ENCODE measurements around the gene IMMP2L. TPM values are rescaled to one million over a fixed set of nuclear protein-coding genes. Genes with fewer than 3 reads are reported as not detected.
"Not testable (repeated sequence)": the region's sequence is repeated elsewhere in the genome, so short reads cannot be mapped to it uniquely, and the experiment has no call there.

IMMP2L gene
- polyA plus RNA-seq, 1 donor (not counting 4 experiments of a cell fraction or from before 2014, with no cell fraction given) = 14.1 TPM

DNA sequence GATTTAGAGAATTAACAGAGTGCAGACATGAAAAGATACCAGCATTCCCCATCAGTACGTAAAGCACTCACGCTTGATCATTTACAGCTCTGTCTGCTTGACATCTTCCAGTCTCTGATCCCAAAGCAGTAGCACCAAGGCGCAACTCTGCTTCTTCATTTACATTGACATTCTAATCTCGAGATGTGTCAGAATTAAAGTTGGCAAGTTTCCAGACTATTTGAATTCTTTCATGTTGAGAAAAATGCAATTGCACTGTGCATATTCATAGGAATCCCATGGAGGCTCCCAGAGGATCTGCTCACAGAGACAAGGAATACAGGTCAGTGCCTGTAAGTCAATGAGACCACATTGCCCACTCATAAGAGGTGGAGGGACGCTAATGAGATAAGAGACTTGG, 287.4 kb downstream of the IMMP2L start:
- DNase-seq (ENCODE audit: low read depth, low spot score) (peak; percentile 32), FAIRE-seq (no peak)
- H3K4me3 ChIP-seq (ENCODE audit: control insufficient read depth in 2 of 3, extremely low read depth in 1 of 3, insufficient read depth in 2 of 3, low read depth in 1 of 3, low read length in 3 of 3) = no peak overlapping the region
- no peaks in the 10 kb centered on the region for H3K36me3 ChIP-seq (ENCODE audit: control insufficient read depth in 2 of 2, extremely low read depth in 1 of 2, insufficient read depth in 2 of 2, low read length in 2 of 2)
- no peak overlapping the region for H3K9ac ChIP-seq (ENCODE audit: control insufficient read depth, extremely low read depth, insufficient read depth, low read length)
- no peaks in the 10 kb centered on the region for H3K79me2 ChIP-seq (ENCODE audit: control insufficient read depth, insufficient read depth, low read length)
- no peak overlapping the region for H3K27ac ChIP-seq (ENCODE audit: control insufficient read depth, insufficient read depth, low read length)
- H3K4me2 ChIP-seq (ENCODE audit: control insufficient read depth, extremely low read depth, insufficient read depth, low read depth, low read length) = no peak overlapping the region
- dilution Hi-C loops (cut with MboI; ENCODE audit: extremely low pct_ligation_motif_present, low sequenced_read_pairs) = no loop called here
- H2AFZ ChIP-seq (ENCODE audit: control insufficient read depth, low read length) = no peak overlapping the region
- H3K27me3 ChIP-seq (ENCODE audit: control insufficient read depth, extremely low read depth, insufficient read depth, low read length) = no peaks in the 10 kb centered on the region
- H3K9me3 ChIP-seq (ENCODE audit: control insufficient read depth, low read depth, low read length) = no peaks in the 10 kb centered on the region
- H3K4me1 ChIP-seq (ENCODE audit: control insufficient read depth, extremely low read depth, insufficient read depth, low read length) = no peaks in the 10 kb centered on the region
- no peaks in the 10 kb centered on the region for H3K9me1 ChIP-seq (ENCODE audit: control insufficient read depth, extremely low read depth, insufficient read depth, low read length)
- H4K20me1 ChIP-seq (ENCODE audit: control insufficient read depth, extremely low read depth, insufficient read depth, low read length) = no peaks in the 10 kb centered on the region
- no peak for TF ChIP-seq EZH2 (IDR thresholded peaks at IDR 0.05; ENCODE audit: low read length)
- TF ChIP-seq, protein P1, sequence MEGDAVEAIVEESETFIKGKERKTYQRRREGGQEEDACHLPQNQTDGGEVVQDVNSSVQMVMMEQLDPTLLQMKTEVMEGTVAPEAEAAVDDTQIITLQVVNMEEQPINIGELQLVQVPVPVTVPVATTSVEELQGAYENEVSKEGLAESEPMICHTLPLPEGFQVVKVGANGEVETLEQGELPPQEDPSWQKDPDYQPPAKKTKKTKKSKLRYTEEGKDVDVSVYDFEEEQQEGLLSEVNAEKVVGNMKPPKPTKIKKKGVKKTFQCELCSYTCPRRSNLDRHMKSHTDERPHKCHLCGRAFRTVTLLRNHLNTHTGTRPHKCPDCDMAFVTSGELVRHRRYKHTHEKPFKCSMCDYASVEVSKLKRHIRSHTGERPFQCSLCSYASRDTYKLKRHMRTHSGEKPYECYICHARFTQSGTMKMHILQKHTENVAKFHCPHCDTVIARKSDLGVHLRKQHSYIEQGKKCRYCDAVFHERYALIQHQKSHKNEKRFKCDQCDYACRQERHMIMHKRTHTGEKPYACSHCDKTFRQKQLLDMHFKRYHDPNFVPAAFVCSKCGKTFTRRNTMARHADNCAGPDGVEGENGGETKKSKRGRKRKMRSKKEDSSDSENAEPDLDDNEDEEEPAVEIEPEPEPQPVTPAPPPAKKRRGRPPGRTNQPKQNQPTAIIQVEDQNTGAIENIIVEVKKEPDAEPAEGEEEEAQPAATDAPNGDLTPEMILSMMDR (optimal IDR thresholded peaks at IDR 0.05 in 1 of 3, IDR thresholded peaks at IDR 0.05 in 1 of 3, conservative IDR thresholded peaks at IDR 0.05 in 1 of 3; ENCODE audit: extremely low read depth in 1 of 3, insufficient read depth in 2 of 3, low read length in 3 of 3) = no peak

- H3K4me1 ChIP-seq (ENCODE audit: control insufficient read depth, extremely low read depth, insufficient read depth, low read length) = no peaks in the 10 kb centered on the region
- dilution Hi-C loops (cut with MboI; ENCODE audit: extremely low pct_ligation_motif_present, low sequenced_read_pairs) = no loop called here
- H3K4me3 ChIP-seq (ENCODE audit: control insufficient read depth in 2 of 3, extremely low read depth in 1 of 3, insufficient read depth in 2 of 3, low read depth in 1 of 3, low read length in 3 of 3) = no peak overlapping the region
- H3K4me2 ChIP-seq (ENCODE audit: control insufficient read depth, extremely low read depth, insufficient read depth, low read depth, low read length) = no peak overlapping the region
- no peaks in the 10 kb centered on the region for H3K9me1 ChIP-seq (ENCODE audit: control insufficient read depth, extremely low read depth, insufficient read depth, low read length)
- H3K36me3 ChIP-seq (ENCODE audit: control insufficient read depth in 2 of 2, extremely low read depth in 1 of 2, insufficient read depth in 2 of 2, low read length in 2 of 2) = no peaks in the 10 kb centered on the region
- no peak overlapping the region for H3K9ac ChIP-seq (ENCODE audit: control insufficient read depth, extremely low read depth, insufficient read depth, low read length)
- no peak for DNase-seq (ENCODE audit: low read depth, low spot score)
- H3K9me3 ChIP-seq (ENCODE audit: control insufficient read depth, low read depth, low read length) = no peaks in the 10 kb centered on the region
- H3K27me3 ChIP-seq (ENCODE audit: control insufficient read depth, extremely low read depth, insufficient read depth, low read length) = no peaks in the 10 kb centered on the region
- no peak overlapping the region for H2AFZ ChIP-seq (ENCODE audit: control insufficient read depth, low read length)
- no peak overlapping the region for H3K27ac ChIP-seq (ENCODE audit: control insufficient read depth, insufficient read depth, low read length)
- no peak for TF ChIP-seq EZH2 (IDR thresholded peaks at IDR 0.05; ENCODE audit: low read length)
- TF ChIP-seq, protein P1 (optimal IDR thresholded peaks at IDR 0.05 in 1 of 3, IDR thresholded peaks at IDR 0.05 in 1 of 3, conservative IDR thresholded peaks at IDR 0.05 in 1 of 3; ENCODE audit: extremely low read depth in 1 of 3, insufficient read depth in 2 of 3, low read length in 3 of 3) = no peak
- no peak for FAIRE-seq
- no peaks in the 10 kb centered on the region for H4K20me1 ChIP-seq (ENCODE audit: control insufficient read depth, extremely low read depth, insufficient read depth, low read length)
- no peaks in the 10 kb centered on the region for H3K79me2 ChIP-seq (ENCODE audit: control insufficient read depth, insufficient read depth, low read length)
Measured at GRCh38 chr7:111272092-111272491, 290.2 kb downstream of the IMMP2L start.

GRCh38 chr7:111270794-111271193, 291.5 kb downstream of the IMMP2L start:
- dilution Hi-C loops (cut with MboI; ENCODE audit: extremely low pct_ligation_motif_present, low sequenced_read_pairs); DNase-seq (ENCODE audit: low read depth, low spot score); FAIRE-seq; H3K4me1 ChIP-seq (ENCODE audit: control insufficient read depth, extremely low read depth, insufficient read depth, low read length); H3K9ac ChIP-seq (ENCODE audit: control insufficient read depth, extremely low read depth, insufficient read depth, low read length); H3K9me3 ChIP-seq (ENCODE audit: control insufficient read depth, low read depth, low read length); H3K4me2 ChIP-seq (ENCODE audit: control insufficient read depth, extremely low read depth, insufficient read depth, low read depth, low read length); H4K20me1 ChIP-seq (ENCODE audit: control insufficient read depth, extremely low read depth, insufficient read depth, low read length); H3K36me3 ChIP-seq (ENCODE audit: control insufficient read depth in 2 of 2, extremely low read depth in 1 of 2, insufficient read depth in 2 of 2, low read length in 2 of 2); H3K4me3 ChIP-seq (ENCODE audit: control insufficient read depth in 2 of 3, extremely low read depth in 1 of 3, insufficient read depth in 2 of 3, low read depth in 1 of 3, low read length in 3 of 3); H2AFZ ChIP-seq (ENCODE audit: control insufficient read depth, low read length); H3K9me1 ChIP-seq (ENCODE audit: control insufficient read depth, extremely low read depth, insufficient read depth, low read length); H3K79me2 ChIP-seq (ENCODE audit: control insufficient read depth, insufficient read depth, low read length); H3K27me3 ChIP-seq (ENCODE audit: control insufficient read depth, extremely low read depth, insufficient read depth, low read length); H3K27ac ChIP-seq (ENCODE audit: control insufficient read depth, insufficient read depth, low read length): not testable (repeated sequence)

All from keratinocyte (primary cell).